HUES6 (cell line): ENCODE data around the gene RNF150.

ENCODE experiments used
- H3K27ac ChIP-seq: 2 replicates; pipeline ENCODE4 v1.7.0; 2013; ENCODE audit warnings: low read depth, mild to moderate bottlenecking, low read length, inconsistent platforms
- H3K27me3 ChIP-seq: 2 replicates; pipeline ENCODE4 v1.6.1; 2013; ENCODE audit warnings: low read length; ENCODE audit not compliant: control insufficient read depth, insufficient read depth
- H3K36me3 ChIP-seq: 2 replicates; pipeline ENCODE4 v1.6.1; 2013; ENCODE audit warnings: low read length; ENCODE audit not compliant: control insufficient read depth, insufficient read depth
- H3K4me1 ChIP-seq: 2 replicates; pipeline ENCODE4 v1.6.1; 2013; ENCODE audit warnings: low read length; ENCODE audit not compliant: control insufficient read depth, insufficient read depth
- H3K4me3 ChIP-seq: 2 replicates; pipeline ENCODE4 v1.5.1; 2013; ENCODE audit warnings: low read depth, low read length
- H3K9ac ChIP-seq: one replicate; pipeline ENCODE4 v1.6.1; 2013; ENCODE audit warnings: mild to moderate bottlenecking, low read length
- H3K9me3 ChIP-seq: 2 replicates; pipeline ENCODE4 v1.6.1; 2013; ENCODE audit warnings: low read depth, low read length; ENCODE audit not compliant: control insufficient read depth, insufficient read depth

RNF150 gene

DNA sequence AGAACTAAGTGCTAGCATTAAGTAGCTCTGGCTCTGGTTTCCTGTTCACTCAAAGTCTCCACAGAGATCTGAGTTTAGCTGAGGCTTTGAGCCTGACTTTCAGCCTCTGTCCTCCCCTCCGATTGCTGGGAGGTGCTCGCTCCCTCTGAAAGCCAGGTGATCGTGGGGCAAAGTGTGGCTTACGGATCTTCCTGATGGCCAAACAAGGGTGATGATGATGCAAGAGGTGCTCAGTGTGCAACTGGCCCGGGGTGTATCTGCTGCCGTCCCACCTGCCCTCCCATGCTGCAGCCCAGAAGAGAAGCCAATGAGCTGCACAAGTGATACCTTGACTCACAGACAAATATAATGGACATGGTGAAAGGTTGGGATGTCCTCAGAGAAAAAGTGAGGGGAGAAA, 207.9 kb downstream of the RNF150 start:
- no peak overlapping the region for H3K4me3 ChIP-seq
- no peaks in the 10 kb centered on the region for H3K27me3 ChIP-seq

GRCh38 chr4:140924761-140925392, 208.4 kb downstream of the RNF150 start:
- no peaks in the 10 kb centered on the region for H3K9me3 ChIP-seq
- no peak overlapping the region for H3K27ac ChIP-seq
- H3K4me3 ChIP-seq: no peak overlapping the region

More for the DNA sequence above, 207.9 kb downstream of the RNF150 start:
- Histone ChIP-seq H3K9me3 (no peaks in the 10 kb centered on the region), H3K4me1 (peaks cover 13% of the 10 kb centered on the region), H3K9ac (no peak overlapping the region), H3K36me3 (no peaks in the 10 kb centered on the region), H3K27ac (no peak overlapping the region)

GRCh38 chr4:140906993-140907962, 226.0 kb downstream of the RNF150 start:
- Histone ChIP-seq H3K4me1 (peaks cover 5% of the 10 kb centered on the region; the same call in 1 of the 2 replicates), H3K27me3 (no peaks in the 10 kb centered on the region), H3K27ac (no peak overlapping the region), H3K36me3 (no peaks in the 10 kb centered on the region), H3K4me3 (no peak overlapping the region), H3K9me3 (no peaks in the 10 kb centered on the region), H3K9ac (no peak overlapping the region)

More at GRCh38 chr4:140924761-140925392, 208.4 kb downstream of the RNF150 start:
- no peaks in the 10 kb centered on the region for H3K36me3 ChIP-seq
- H3K9ac ChIP-seq: no peak overlapping the region
- no peaks in the 10 kb centered on the region for H3K27me3 ChIP-seq
- H3K4me1 ChIP-seq: peaks cover 13% of the 10 kb centered on the region

DNA sequence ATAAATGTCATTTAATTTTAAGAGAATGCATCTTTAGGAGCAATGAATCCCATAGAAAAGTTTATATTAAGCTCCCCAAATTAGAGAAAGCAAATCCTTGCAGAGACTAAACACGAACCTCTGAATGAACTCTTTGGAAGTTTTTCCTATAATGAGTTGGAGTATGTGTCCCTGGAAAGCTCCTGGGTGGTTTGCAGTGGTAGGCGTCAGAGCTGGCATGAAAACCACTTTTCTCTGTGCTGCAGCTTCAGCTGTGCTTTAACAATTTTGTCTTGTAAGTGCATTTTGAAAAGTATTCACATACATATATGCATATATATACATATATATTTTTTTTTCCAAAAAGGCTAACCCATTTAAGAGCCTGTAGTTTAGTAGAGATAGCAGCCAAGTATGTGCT, 228.4 kb downstream of the RNF150 start:
- peaks cover 5% of the 10 kb centered on the region; the same call in 1 of the 2 replicates for H3K4me1 ChIP-seq
- no peaks in the 10 kb centered on the region for H3K36me3 ChIP-seq
- no peaks in the 10 kb centered on the region for H3K9me3 ChIP-seq
- no peak overlapping the region for H3K9ac ChIP-seq
- no peaks in the 10 kb centered on the region for H3K27me3 ChIP-seq
- H3K27ac ChIP-seq: no peak overlapping the region
- H3K4me3 ChIP-seq: no peak overlapping the region

- Histone ChIP-seq H3K27ac (no peak overlapping the region), H3K4me3 (no peak overlapping the region), H3K36me3 (no peaks in the 10 kb centered on the region), H3K9ac (no peak overlapping the region), H3K4me1 (peaks cover 5% of the 10 kb centered on the region; the same call in 1 of the 2 replicates), H3K9me3 (no peaks in the 10 kb centered on the region), H3K27me3 (no peaks in the 10 kb centered on the region)
Observed at GRCh38 chr4:140903522-140904475, 229.5 kb downstream of the RNF150 start.

DNA sequence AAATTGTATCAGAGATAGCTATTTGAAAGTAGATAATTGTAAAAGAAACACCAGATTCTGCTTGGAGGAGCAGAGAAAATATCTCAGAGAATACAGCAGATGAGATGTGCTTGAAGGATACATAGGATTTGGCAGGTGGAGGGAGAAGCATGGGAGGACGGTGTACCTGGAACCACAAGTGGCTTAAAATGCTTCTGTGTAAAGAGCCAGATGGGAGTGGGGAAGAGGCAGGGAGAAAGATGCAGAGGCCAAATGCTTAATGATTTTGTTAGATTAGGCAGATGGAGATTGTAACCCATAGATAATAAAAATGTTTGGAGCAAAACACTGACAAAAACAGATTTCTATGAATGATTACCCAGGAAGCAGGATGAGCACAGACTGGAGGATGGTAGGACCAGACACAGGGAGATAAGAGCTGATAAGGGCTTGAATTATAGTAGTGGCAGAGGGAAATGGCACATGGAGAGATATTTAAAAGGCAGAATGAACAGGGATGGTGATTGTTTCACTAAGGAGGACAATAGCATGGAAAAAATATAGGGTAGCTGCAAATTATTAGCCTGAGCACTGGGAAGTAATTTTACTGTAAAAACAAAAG, 231.4 kb downstream of the RNF150 start:
- H3K9ac ChIP-seq: no peak overlapping the region
- H3K27ac ChIP-seq: no peak overlapping the region
- peaks cover 5% of the 10 kb centered on the region; the same call in 1 of the 2 replicates for H3K4me1 ChIP-seq
- H3K4me3 ChIP-seq: no peak overlapping the region
- no peaks in the 10 kb centered on the region for H3K36me3 ChIP-seq
- H3K27me3 ChIP-seq: no peaks in the 10 kb centered on the region
- H3K9me3 ChIP-seq: no peaks in the 10 kb centered on the region

- Histone ChIP-seq H3K27ac (no peak overlapping the region), H3K4me3 (no peak overlapping the region), H3K27me3 (no peaks in the 10 kb centered on the region), H3K4me1 (no peaks in the 10 kb centered on the region), H3K9me3 (no peaks in the 10 kb centered on the region), H3K9ac (no peak overlapping the region), H3K36me3 (no peaks in the 10 kb centered on the region)
Observed at GRCh38 chr4:140893939-140894338, 239.3 kb downstream of the RNF150 start.

DNA sequence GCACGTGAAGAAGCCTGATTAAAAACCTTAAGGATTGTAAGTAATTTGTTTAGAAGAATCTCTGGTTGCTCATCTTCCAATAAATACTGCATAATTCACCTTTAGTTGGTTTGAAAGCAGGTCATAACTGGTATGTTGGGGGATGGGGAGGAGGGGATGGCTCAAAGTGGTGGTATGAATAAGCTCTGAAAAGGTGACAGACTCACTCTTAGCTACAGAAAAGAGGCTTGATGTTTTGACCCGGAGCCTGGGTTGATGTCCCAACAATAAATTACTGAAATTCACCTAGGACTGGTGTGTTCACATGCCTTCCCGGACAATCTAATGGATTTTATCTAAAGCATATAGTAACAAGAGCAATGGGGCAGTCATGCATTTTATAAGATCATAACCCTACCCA, 245.2 kb downstream of the RNF150 start:
- no peaks in the 10 kb centered on the region for H3K36me3 ChIP-seq

GRCh38 chr4:140887467-140887866, 245.8 kb downstream of the RNF150 start:
- Histone ChIP-seq H3K4me3 (no peak overlapping the region), H3K36me3 (no peaks in the 10 kb centered on the region), H3K27me3 (no peaks in the 10 kb centered on the region), H3K9ac (no peak overlapping the region), H3K27ac (no peak overlapping the region), H3K4me1 (peaks cover 2% of the 10 kb centered on the region; the same call in 1 of the 2 replicates), H3K9me3 (no peaks in the 10 kb centered on the region; the same call in 1 of the 2 replicates)

More for the DNA sequence above, 245.2 kb downstream of the RNF150 start:
- peaks cover 2% of the 10 kb centered on the region; the same call in 1 of the 2 replicates for H3K4me1 ChIP-seq
- no peaks in the 10 kb centered on the region; the same call in 1 of the 2 replicates for H3K9me3 ChIP-seq
- H3K4me3 ChIP-seq: no peak overlapping the region
- H3K27me3 ChIP-seq: no peaks in the 10 kb centered on the region
- H3K27ac ChIP-seq: no peak overlapping the region
- no peak overlapping the region for H3K9ac ChIP-seq

DNA sequence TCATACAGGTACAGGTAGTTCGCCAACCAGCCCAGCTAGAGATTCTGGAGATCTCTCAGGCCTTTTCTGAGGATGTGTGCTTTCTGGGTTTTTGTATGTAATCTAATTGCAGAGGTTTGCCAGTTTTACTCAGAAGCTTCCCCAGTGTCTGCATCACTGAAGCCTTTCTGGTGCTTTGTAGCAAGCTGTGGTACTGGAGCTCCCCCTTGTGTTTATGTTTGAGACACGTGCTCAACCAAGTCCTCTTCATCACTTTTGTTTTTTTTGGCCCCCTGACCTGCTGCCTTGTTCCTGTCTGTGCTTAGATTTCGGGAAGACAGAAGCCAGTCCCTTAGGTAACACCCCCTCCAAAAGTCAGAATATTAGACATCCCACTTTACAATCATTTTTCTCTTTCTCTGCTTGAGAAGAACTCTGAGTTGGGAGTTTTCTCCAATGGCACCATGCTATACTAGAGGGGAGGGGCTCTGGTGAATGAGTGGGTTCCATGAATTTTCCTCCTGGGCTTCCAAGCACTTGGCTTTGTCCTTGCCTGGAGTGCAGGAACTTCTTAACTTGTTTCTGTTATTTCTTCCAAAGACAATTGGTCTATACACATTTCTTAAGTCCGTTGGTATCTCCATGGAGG, 248.7 kb downstream of the RNF150 start:
- Histone ChIP-seq H3K9me3 (no peaks in the 10 kb centered on the region; the same call in 1 of the 2 replicates), H3K27ac (no peak overlapping the region), H3K4me1 (peaks cover 2% of the 10 kb centered on the region; the same call in 1 of the 2 replicates), H3K36me3 (no peaks in the 10 kb centered on the region), H3K4me3 (no peak overlapping the region), H3K9ac (no peak overlapping the region), H3K27me3 (no peaks in the 10 kb centered on the region)
